Right renal cortex interstitium (tissue), 3 donors: ENCODE measurements around the gene PHKG1. TPM values are rescaled to one million over a fixed set of nuclear protein-coding genes. Genes with fewer than 3 reads are reported as not detected.
"Not testable (repeated sequence)": the region's sequence is repeated elsewhere in the genome, so short reads cannot be mapped to it uniquely, and the experiment has no call there.

Source experiments
- DNase-seq, 3 donors: peaks; one replicate each; pipeline ENCODE4 v3.0.0-alpha.2; 2013; ENCODE audit warnings: low read depth in 3 of 3, low spot score in 2 of 3
- polyA plus RNA-seq, 3 donors: library from polyadenylated mRNA; unstranded; fragments of 120-200 nt; gene quantifications; one replicate each; pipeline ENCODE4 v1.2.1, GENCODE V29; 2013; ENCODE audit not compliant: insufficient read length in 3 of 3

Gene PHKG1
- polyA plus RNA-seq, result 1 to 10 TPM in 2 of 3 donors, under 1 TPM in 1; 0.90 to 1.1 (median 1.1) TPM

GRCh38 chr7:56092789-56093531 lies at the start of gene PHKG1:
Gene PHKG1 (minus strand): TSS chr7:56092952. CDS start chr7:56088941, 4,011 bp downstream.
- DNase-seq, result no peak

GRCh38 chr7:56131062-56131461 lies 38.3 kb upstream of the PHKG1 start:
- not testable (repeated sequence) for DNase-seq

- no peak for DNase-seq
Measured at GRCh38 chr7:56127241-56127975, 34.7 kb upstream of the PHKG1 start.

- no peak for DNase-seq
Measured at GRCh38 chr7:56125831-56126230, 33.1 kb upstream of the PHKG1 start.

DNA sequence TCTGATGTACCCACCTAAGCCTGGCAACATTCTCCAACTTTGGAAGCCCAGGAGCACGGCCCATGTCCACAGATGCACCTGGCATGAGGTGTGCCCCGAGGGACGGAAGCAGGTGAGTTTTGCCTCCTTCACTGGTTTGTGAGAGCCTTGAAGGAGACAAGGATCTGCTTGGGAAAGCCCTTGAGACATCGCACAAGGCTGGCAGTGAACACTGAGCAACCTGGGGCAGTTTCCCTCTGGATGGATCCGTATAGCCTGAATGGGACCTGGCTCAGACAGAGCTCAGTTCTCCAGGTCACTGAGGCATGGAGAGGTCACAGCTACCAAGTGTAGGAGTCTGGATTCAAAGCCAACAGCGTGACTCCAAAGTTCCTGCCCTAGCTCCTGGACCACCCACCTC lies 32.2 kb upstream of the PHKG1 start:
- no peak for DNase-seq

DNA sequence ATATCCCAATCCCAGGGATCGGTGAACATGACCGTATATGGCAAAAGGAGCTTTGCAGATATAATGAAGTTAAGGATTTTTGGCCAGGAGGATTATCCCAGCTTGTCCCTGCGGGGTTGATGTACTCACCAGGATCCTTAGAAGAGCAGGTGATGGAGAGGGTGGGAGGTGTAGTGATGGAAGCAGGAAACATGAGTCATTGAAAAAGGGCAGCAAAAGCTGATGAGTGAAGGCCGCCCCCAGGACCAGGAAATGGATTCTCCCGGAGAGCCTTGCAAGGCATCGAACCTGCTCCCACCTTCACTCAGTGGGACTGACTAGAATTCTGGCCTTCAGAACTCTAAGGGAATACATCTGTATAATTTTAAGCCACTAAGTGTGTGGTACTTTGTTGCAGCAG lies 28.7 kb upstream of the PHKG1 start:
- no peak for DNase-seq

DNA sequence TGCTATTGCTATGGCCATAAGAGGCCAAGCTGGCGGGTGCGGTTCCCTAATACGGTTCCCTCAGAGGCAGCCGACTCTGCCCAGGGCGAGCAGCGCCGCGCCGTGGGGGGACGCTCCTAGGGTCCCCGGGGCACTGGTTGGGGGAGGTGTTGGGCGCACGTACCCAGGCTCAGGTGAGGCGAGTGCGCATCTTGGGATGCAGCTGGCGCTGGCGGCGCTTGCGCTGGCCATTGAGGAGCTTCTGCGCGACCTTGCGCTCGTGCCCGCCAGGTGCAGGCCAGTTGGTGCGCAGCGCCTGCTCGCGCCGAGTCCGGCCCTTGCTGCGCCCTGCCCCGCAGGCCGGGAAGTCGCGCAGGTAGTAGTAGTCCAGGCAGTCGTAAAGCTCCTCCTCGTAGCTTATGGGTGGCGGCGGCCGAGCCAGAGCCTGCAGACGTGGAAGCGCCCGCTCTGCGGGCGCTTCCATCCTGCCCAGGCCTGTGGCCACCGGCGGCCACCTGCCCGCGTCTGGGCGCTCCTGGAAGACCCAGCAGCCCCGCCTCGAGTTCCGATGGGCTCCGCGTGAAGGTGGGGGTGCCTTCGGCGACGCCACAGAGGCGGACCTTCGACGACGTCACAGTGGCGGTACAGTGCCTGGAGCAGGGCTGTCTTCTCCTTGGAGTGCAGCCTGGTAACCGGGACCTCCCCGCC lies 23.2 kb upstream of the PHKG1 start, which contains the start of gene NUPR2:
TSS of gene NUPR2 (minus strand) at position 566 of the 687 bp plus-strand sequence. CDS start at position 463, 103 bp downstream.
- peak in 1 of 3 donors; percentile 16 for DNase-seq

- not testable (repeated sequence) for DNase-seq
Measured at GRCh38 chr7:56112244-56112643, 19.5 kb upstream of the PHKG1 start.

GRCh38 chr7:56110611-56111010 lies 17.9 kb upstream of the PHKG1 start:
- DNase-seq, result no peak

- no peak for DNase-seq
Measured at GRCh38 chr7:56107954-56108258, 15.2 kb upstream of the PHKG1 start.

DNA sequence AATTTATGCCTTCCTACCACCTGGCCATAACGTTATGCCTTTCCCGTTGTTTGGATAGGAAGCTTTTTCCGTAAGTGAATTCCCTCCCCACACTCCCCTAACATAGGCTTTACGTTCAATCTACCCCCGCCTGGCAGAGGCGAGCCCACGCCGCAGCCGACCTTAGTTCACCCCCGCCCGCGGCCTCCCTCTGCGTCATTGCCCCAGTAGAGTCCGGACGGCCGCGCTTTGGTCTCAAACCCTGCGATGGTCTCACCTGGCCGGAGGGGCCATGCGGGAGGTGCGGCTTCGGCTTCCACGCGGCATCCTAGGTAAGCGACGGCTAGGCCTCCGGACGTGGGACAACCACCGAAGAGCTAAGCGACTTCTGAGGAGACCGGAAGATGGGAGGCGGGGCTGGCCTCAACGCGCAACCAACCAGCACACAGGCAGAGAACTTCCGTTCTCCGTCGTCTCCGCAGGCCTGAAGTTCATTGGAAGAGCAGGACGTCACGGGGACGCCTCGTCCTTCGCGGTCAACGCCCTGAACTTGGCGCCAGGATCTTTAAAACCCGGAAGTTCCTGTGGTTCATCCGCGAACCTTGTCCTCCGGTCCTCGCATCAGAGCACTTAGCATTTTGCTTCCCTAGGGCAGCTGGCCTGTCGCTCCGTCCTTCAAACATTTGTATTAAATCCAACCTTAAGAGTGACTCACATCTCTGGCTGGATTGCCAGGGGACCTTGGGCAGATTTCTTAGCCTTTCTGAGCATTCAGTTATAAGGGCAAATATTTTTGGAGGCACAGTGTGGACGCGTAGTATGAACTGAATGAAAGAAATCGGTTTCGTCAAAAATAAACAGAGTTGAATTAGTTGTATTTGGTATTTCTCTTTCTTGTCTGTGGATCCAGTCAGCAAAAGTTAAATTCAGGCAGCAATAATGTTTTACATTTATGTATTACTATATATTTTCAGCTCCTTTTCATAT lies 13.6 kb upstream of the PHKG1 start, which contains the start of gene CHCHD2:
TSS of gene CHCHD2 (minus strand) at position 369 of the 966 bp plus-strand sequence. CDS start at position 306, 63 bp downstream.
- DNase-seq, result peak; percentile 95 to 97 (median 95)

DNA sequence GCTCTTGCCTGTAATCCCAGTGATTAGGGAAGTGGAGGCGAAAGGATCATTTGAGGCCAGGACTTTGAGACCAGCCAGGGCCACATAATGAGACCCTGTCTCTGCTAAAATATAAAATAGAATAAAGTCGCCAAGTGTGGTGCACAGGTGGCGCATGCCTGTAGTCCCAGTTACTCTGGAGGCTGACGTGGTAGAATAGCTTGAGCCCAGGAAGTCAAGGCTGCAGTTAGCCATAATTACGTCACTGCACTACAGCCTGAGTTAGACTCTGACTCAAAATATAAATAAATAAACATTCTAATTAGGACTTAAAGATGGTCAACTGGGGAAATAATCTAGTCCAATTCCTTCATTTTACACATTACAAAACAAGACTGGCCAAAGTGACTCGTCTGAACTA lies 12.8 kb upstream of the PHKG1 start:
- no peak for DNase-seq

DNA sequence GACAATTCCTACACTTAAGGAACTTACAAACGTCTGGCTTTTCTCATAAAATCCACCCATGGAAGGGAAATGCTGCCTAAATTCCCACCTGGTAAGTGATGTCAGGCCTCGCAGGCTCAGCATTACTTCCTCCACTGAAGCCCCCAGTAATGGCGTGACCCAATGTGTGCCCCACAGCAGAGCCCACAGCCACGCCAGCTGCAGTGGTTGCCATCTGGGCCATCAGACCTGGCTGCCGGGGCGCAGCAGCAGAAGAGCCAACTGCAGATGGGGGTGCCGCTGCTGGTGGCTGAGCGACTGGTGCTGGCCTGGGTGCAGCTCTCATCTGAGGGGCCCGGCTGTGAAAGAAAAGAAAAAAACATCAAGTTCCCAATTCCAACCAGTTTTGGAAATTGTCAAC lies 11.4 kb upstream of the PHKG1 start:
- DNase-seq, result not testable (repeated sequence)

DNA sequence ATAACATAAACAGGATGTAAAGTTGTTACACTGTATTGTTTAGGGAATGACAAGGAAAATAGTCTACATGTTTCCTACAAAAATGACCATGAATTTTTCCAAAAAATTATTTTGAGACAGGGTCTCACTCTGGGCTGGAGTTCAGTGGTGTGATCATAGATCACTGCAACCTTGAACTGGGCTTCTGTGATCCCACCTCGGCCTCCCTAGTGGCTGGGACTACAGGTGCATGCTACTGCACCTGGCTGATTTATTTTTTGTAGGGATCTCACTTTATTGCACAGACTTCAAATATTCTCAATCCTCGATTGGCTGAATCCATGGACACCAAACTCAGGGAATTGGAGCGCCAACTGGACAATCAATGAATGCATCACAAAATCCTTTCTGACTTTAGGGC lies 6.9 kb upstream of the PHKG1 start:
- no peak for DNase-seq

- not testable (repeated sequence) for DNase-seq
Measured at GRCh38 chr7:56098187-56099008, 5.6 kb upstream of the PHKG1 start.

- DNase-seq, result no peak
Measured at GRCh38 chr7:56097700-56098099, 4.9 kb upstream of the PHKG1 start.

GRCh38 chr7:56092388-56092787 lies 364 bp downstream of the PHKG1 start:
- not testable (repeated sequence) for DNase-seq

GRCh38 chr7:56091591-56091990 lies 1.2 kb downstream of the PHKG1 start:
- no peak for DNase-seq

- no peak for DNase-seq
Measured at GRCh38 chr7:56087445-56087844, 5.3 kb downstream of the PHKG1 start.
